SK-N-SH (cell line): ENCODE measurements around the gene ITPRID2. TPM values are rescaled to one million over a fixed set of nuclear protein-coding genes. Genes with fewer than 3 reads are reported as not detected.

Source experiments
- CTCF ChIA-PET: fragments of 300-600, 350-600 bp; formaldehyde crosslinking; extraction: SDS; loops from one replicate; lab custom pipeline; 2021; lab: Yijun Ruan, JAX
- POLR2A ChIA-PET: fragments of 350-600 bp; sonication (Branson Sonifier 250); formaldehyde crosslinking; extraction: SDS; loops from one replicate; lab custom pipeline; 2020; ENCODE audit warnings: antibody characterized with exemption, inconsistent platforms; lab: Yijun Ruan, JAX
- DNase-seq: peaks from one replicate; pipeline ENCODE4 v3.0.0; 2012
- H2AFZ ChIP-seq: fragments of 200-600 bp; sonication (generic); 2 replicates; pipeline ENCODE4 v1.8.1; 2016; ENCODE audit warnings: antibody characterized with exemption, mild to moderate bottlenecking, low read depth
- H3F3A ChIP-seq: fragments of 200-600 bp; sonication (generic); replicated peaks from 2 replicates; pipeline ENCODE3; 2016; ENCODE audit warnings: antibody characterized with exemption, mild to moderate bottlenecking; ENCODE audit not compliant: insufficient read depth
- H3K27ac ChIP-seq, 2 experiments: fragments of 200-500 bp in 1 of 2; fragments of 200-600 bp in 1 of 2; sonication (Bioruptor generic) in 1 of 2; sonication (generic), shearing (Covaris generic) in 1 of 2; 2 replicates each; pipeline versions ENCODE4 v1.5.1 to v1.6.1; 2014 to 2016; ENCODE audit warnings: low read depth in 2 of 2, inconsistent platforms in 1 of 2, low read length in 1 of 2, mild to moderate bottlenecking in 1 of 2, mixed read lengths in 1 of 2
- H3K27me3 ChIP-seq: fragments of 200-600 bp; sonication (generic), shearing (Covaris generic); 2 replicates; pipeline ENCODE4 v1.6.1; 2016; ENCODE audit warnings: mixed run types; ENCODE audit not compliant: insufficient read depth
- H3K36me3 ChIP-seq, 2 experiments: fragments of 200-500 bp in 1 of 2; fragments of 200-600 bp in 1 of 2; sonication (Bioruptor generic) in 1 of 2; sonication (generic) in 1 of 2; replicated peaks in 1 of 2; 2 replicates each; pipeline versions ENCODE3 to v1.5.1; 2014 to 2016; ENCODE audit warnings: low read length in 1 of 2, mild to moderate bottlenecking in 1 of 2; ENCODE audit not compliant: insufficient read depth in 2 of 2, control insufficient read depth in 1 of 2
- H3K4me1 ChIP-seq, 2 experiments: fragments of 200-500 bp in 1 of 2; fragments of 200-600 bp in 1 of 2; sonication (Bioruptor generic) in 1 of 2; sonication (generic), shearing (Covaris generic) in 1 of 2; 2 replicates each; pipeline versions ENCODE4 v1.5.1 to v1.6.1; 2014 to 2016; ENCODE audit warnings: low read depth in 1 of 2, low read length in 1 of 2, mixed run types in 1 of 2; ENCODE audit not compliant: insufficient read depth in 2 of 2, control insufficient read depth in 1 of 2
- H3K4me2 ChIP-seq: fragments of 200-600 bp; sonication (generic), shearing (Covaris generic); 2 replicates; pipeline ENCODE4 v1.6.1; 2017; ENCODE audit warnings: mixed run types
- H3K4me3 ChIP-seq, 2 experiments: fragments of 200-500 bp in 1 of 2; fragments of 200-600 bp in 1 of 2; sonication (Bioruptor generic) in 1 of 2; sonication (generic), shearing (Covaris generic) in 1 of 2; 2 replicates each; pipeline versions ENCODE4 v1.5.1 to v1.8.1; 2014 to 2016; ENCODE audit warnings: low read depth in 2 of 2, inconsistent platforms in 1 of 2, low read length in 1 of 2, mild to moderate bottlenecking in 1 of 2, mixed read lengths in 1 of 2, moderate library complexity in 1 of 2
- H3K79me2 ChIP-seq: fragments of 200-600 bp; sonication (generic); 2 replicates; pipeline ENCODE4 v1.8.1; 2017; ENCODE audit warnings: mild to moderate bottlenecking; ENCODE audit not compliant: insufficient read depth
- H3K9ac ChIP-seq: fragments of 200-600 bp; sonication (generic); 2 replicates; pipeline ENCODE4 v1.6.1; 2017; ENCODE audit warnings: mixed run types
- H3K9me2 ChIP-seq: fragments of 200-600 bp; sonication (generic); 2 replicates; pipeline ENCODE4 v1.6.1; 2017; ENCODE audit warnings: mixed run types
- H3K9me3 ChIP-seq: fragments of 200-600 bp; sonication (generic); 2 replicates; pipeline ENCODE4 v1.6.1; 2017; ENCODE audit warnings: mixed run types, mild to moderate bottlenecking, moderate library complexity
- H4K20me1 ChIP-seq: fragments of 200-600 bp; sonication (generic); 2 replicates; pipeline ENCODE4 v1.6.1; 2017; ENCODE audit warnings: mild to moderate bottlenecking, mixed run types; ENCODE audit not compliant: insufficient read depth
- CTCF ChIP-seq: fragments of 200-600 bp; sonication (generic); IDR thresholded peaks from 2 replicates; pipeline ENCODE4 v1.6.1; 2017; ENCODE audit warnings: antibody characterized with exemption, mild to moderate bottlenecking, moderate library complexity
- FOSL2 ChIP-seq: IDR thresholded peaks from 2 replicates; pipeline ENCODE4 v1.4.0; 2012; ENCODE audit warnings: low read depth, mild to moderate bottlenecking, moderate library complexity, borderline replicate concordance
- JUND ChIP-seq: IDR thresholded peaks from 2 replicates; pipeline ENCODE4 v1.4.0; 2012
- NRF1 ChIP-seq: IDR thresholded peaks from 2 replicates; pipeline ENCODE4 v1.6.1; 2012; ENCODE audit warnings: low read depth, mild to moderate bottlenecking, low read length
- RAD21 ChIP-seq: IDR thresholded peaks from 2 replicates; pipeline ENCODE4 v1.6.1; 2012; ENCODE audit warnings: mild to moderate bottlenecking, low read length
- RCOR1 ChIP-seq: fragments of 150-350 bp; IDR thresholded peaks from 2 replicates; pipeline ENCODE4 v1.6.1; 2017; ENCODE audit warnings: antibody characterized with exemption, low read length
- SMC3 ChIP-seq: IDR thresholded peaks from 2 replicates; pipeline ENCODE4 v1.6.1; 2012; ENCODE audit warnings: low read depth, low read length, improper control_type of control experiment
- TAF1 ChIP-seq: IDR thresholded peaks from 2 replicates; pipeline ENCODE4 v1.6.1; 2012; ENCODE audit warnings: low read depth, mild to moderate bottlenecking, low read length, moderate library complexity, borderline replicate concordance
- TEAD4 ChIP-seq: IDR thresholded peaks from 2 replicates; pipeline ENCODE4 v1.4.0; 2012; ENCODE audit warnings: mild to moderate bottlenecking, borderline replicate concordance; ENCODE audit not compliant: insufficient read depth
- WGBS: methylation state at CpG from one replicate; pipeline ENCODE4 v1.1.6; 2017; ENCODE audit warnings: low lambda C conversion rate; 5-methylcytosine and 5-hydroxymethylcytosine counted together
- polyA plus RNA-seq, 3 experiments: library from polyadenylated mRNA; depleted of rRNA; stranded (reverse); fragments of >200 nt; gene quantifications; 2 replicates each; pipeline ENCODE4 v1.2.3, GENCODE V29; 2012
- TF ChIP-seq, protein P1 (sequence below): IDR thresholded peaks from 2 replicates; pipeline ENCODE4 v1.6.1; 2012; ENCODE audit warnings: mild to moderate bottlenecking, low read depth, low read length, moderate library complexity
- TF ChIP-seq, protein P2 (sequence below): IDR thresholded peaks from 2 replicates; pipeline ENCODE4 v1.4.0; 2012; ENCODE audit warnings: low read depth, borderline replicate concordance
- TF ChIP-seq, protein P3 (sequence below): fragments of 150-350 bp; IDR thresholded peaks from 2 replicates; pipeline ENCODE4 v1.6.1; 2016; ENCODE audit warnings: mild to moderate bottlenecking, low read depth, low read length

The ITPRID2 gene
- polyA plus RNA-seq, 1 of the 3 experiments (the other 2 are of a cell fraction) = 41.9 TPM

GRCh38 chr2:181954538-181954883 lies 63.0 kb downstream of the ITPRID2 start:
- H2AFZ ChIP-seq = no peak overlapping the region
- H3K9me2 ChIP-seq = no peaks in the 10 kb centered on the region
- DNase-seq = no peak
- H3K27me3 ChIP-seq = no peaks in the 10 kb centered on the region
- 39% methylated on average over 4 of the region's 4 CpGs for WGBS
- H3K4me3 ChIP-seq = peak overlapping the region; percentile 20 to 42; a peak in 3 of 4 replicates
- no peaks in the 10 kb centered on the region for H3K79me2 ChIP-seq
- H3K27ac ChIP-seq = peak overlapping the region; percentile 37 to 60; a peak in 2 of 4 replicates
- no peaks in the 10 kb centered on the region for H4K20me1 ChIP-seq
- CTCF ChIA-PET = interaction anchor here (0.6 to 3.1 kb wide), 16 partner anchors 10 to 214 kb away, joined by 3 to 11 read pairs (median 4); no protein-coding TSS in a partner anchor
- POLR2A ChIA-PET = no interaction called here
- H3K36me3 ChIP-seq = no peaks in the 10 kb centered on the region
- no peaks in the 10 kb centered on the region for H3K9me3 ChIP-seq
- H3K9ac ChIP-seq = no peak overlapping the region; the same call in 1 of the 2 replicates
- 0 out of 2 replicates have a peak overlapping the region, but pooled peaks have one; percentile 8 for H3K4me2 ChIP-seq
- H3K4me1 ChIP-seq = peaks cover 4 to 16% of the 10 kb centered on the region in 2 experiments; a peak in 2 of 4 replicates
- no peak for TF ChIP-seq RCOR1
- no peak for TF ChIP-seq RAD21
- no peak for TF ChIP-seq JUND
- no peak for TF ChIP-seq TEAD4
- no peak for TF ChIP-seq TAF1
- TF ChIP-seq NRF1 = no peak
- TF ChIP-seq, protein P1, sequence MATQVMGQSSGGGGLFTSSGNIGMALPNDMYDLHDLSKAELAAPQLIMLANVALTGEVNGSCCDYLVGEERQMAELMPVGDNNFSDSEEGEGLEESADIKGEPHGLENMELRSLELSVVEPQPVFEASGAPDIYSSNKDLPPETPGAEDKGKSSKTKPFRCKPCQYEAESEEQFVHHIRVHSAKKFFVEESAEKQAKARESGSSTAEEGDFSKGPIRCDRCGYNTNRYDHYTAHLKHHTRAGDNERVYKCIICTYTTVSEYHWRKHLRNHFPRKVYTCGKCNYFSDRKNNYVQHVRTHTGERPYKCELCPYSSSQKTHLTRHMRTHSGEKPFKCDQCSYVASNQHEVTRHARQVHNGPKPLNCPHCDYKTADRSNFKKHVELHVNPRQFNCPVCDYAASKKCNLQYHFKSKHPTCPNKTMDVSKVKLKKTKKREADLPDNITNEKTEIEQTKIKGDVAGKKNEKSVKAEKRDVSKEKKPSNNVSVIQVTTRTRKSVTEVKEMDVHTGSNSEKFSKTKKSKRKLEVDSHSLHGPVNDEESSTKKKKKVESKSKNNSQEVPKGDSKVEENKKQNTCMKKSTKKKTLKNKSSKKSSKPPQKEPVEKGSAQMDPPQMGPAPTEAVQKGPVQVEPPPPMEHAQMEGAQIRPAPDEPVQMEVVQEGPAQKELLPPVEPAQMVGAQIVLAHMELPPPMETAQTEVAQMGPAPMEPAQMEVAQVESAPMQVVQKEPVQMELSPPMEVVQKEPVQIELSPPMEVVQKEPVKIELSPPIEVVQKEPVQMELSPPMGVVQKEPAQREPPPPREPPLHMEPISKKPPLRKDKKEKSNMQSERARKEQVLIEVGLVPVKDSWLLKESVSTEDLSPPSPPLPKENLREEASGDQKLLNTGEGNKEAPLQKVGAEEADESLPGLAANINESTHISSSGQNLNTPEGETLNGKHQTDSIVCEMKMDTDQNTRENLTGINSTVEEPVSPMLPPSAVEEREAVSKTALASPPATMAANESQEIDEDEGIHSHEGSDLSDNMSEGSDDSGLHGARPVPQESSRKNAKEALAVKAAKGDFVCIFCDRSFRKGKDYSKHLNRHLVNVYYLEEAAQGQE = no peak
- TF ChIP-seq SMC3 = no peak
- TF ChIP-seq, protein P2, sequence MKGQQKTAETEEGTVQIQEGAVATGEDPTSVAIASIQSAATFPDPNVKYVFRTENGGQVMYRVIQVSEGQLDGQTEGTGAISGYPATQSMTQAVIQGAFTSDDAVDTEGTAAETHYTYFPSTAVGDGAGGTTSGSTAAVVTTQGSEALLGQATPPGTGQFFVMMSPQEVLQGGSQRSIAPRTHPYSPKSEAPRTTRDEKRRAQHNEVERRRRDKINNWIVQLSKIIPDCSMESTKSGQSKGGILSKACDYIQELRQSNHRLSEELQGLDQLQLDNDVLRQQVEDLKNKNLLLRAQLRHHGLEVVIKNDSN = no peak
- TF ChIP-seq, protein P3, sequence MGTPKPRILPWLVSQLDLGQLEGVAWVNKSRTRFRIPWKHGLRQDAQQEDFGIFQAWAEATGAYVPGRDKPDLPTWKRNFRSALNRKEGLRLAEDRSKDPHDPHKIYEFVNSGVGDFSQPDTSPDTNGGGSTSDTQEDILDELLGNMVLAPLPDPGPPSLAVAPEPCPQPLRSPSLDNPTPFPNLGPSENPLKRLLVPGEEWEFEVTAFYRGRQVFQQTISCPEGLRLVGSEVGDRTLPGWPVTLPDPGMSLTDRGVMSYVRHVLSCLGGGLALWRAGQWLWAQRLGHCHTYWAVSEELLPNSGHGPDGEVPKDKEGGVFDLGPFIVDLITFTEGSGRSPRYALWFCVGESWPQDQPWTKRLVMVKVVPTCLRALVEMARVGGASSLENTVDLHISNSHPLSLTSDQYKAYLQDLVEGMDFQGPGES = no peak
- no peak for TF ChIP-seq FOSL2
- no peak for TF ChIP-seq CTCF
- H3F3A ChIP-seq = peaks cover 13% of the 10 kb centered on the region
